HG02884 (cell line): ENCODE measurements around the gene CEP72.
"Not testable (repeated sequence)": the region's sequence is repeated elsewhere in the genome, so short reads cannot be mapped to it uniquely, and the experiment has no call there.

ENCODE experiments used
- ATAC-seq: cut with Tn5 transposase; IDR thresholded peaks from one replicate; pipeline ENCODE4 v1.9.1; 2021; ENCODE audit warnings: mild to moderate bottlenecking, moderate library complexity; ENCODE audit not compliant: unreplicated experiment

CEP72 gene

GRCh38 chr5:612498-613424 lies 621 bp downstream of the CEP72 start:
- ATAC-seq, result peak; percentile 30

- no peak for ATAC-seq
These were observed 4.4 kb downstream of the CEP72 start for GRCh38 chr5:616484-617039.

- ATAC-seq, result no peak
These were observed 5.8 kb downstream of the CEP72 start for GRCh38 chr5:617896-618295.

- no peak for ATAC-seq
These were observed 6.3 kb downstream of the CEP72 start for GRCh38 chr5:618450-618849.

GRCh38 chr5:619444-619843 lies 7.3 kb downstream of the CEP72 start:
- no peak for ATAC-seq

- ATAC-seq, result no peak
These were observed 8.0 kb downstream of the CEP72 start for GRCh38 chr5:620152-620551.

- ATAC-seq, result no peak
These were observed 8.5 kb downstream of the CEP72 start for GRCh38 chr5:620586-621180.

GRCh38 chr5:621341-621761 lies 9.2 kb downstream of the CEP72 start:
- ATAC-seq, result no peak

GRCh38 chr5:622359-622758 lies 10.2 kb downstream of the CEP72 start:
- ATAC-seq, result no peak

GRCh38 chr5:622946-623522 lies 10.9 kb downstream of the CEP72 start:
- no peak for ATAC-seq

- no peak for ATAC-seq
These were observed 11.4 kb downstream of the CEP72 start for GRCh38 chr5:623531-623930.

GRCh38 chr5:624118-624950 lies 12.2 kb downstream of the CEP72 start:
- ATAC-seq, result no peak

GRCh38 chr5:624951-625230 lies 12.8 kb downstream of the CEP72 start:
- ATAC-seq, result no peak

- no peak for ATAC-seq
These were observed 13.4 kb downstream of the CEP72 start for GRCh38 chr5:625516-625915.

- no peak for ATAC-seq
These were observed 14.7 kb downstream of the CEP72 start for GRCh38 chr5:626850-627249.

- no peak for ATAC-seq
These were observed 15.7 kb downstream of the CEP72 start for GRCh38 chr5:627840-628239.

GRCh38 chr5:628351-629205 lies 16.4 kb downstream of the CEP72 start:
- ATAC-seq, result not testable (repeated sequence)

- ATAC-seq, result no peak
These were observed 21.4 kb downstream of the CEP72 start for GRCh38 chr5:633501-633955.

GRCh38 chr5:634191-634590 lies 22.1 kb downstream of the CEP72 start:
- ATAC-seq, result no peak
